NCI-H1930 (cell line): ENCODE data around the gene ABR.
A peak's percentile ranks its signal among the peaks of the same experiment; 100 is the strongest.
"Not testable (repeated sequence)": the region's sequence is repeated elsewhere in the genome, so short reads cannot be mapped to it uniquely, and the experiment has no call there.

Experiments used
- DNase-seq, 2 experiments: peaks; one replicate each; lab custom pipeline; 2025; lab: John Stamatoyannopoulos, UW

The ABR gene

GRCh38 chr17:1120596-1121441 is 59.0 kb downstream of the ABR start:
- no peak for DNase-seq

DNA sequence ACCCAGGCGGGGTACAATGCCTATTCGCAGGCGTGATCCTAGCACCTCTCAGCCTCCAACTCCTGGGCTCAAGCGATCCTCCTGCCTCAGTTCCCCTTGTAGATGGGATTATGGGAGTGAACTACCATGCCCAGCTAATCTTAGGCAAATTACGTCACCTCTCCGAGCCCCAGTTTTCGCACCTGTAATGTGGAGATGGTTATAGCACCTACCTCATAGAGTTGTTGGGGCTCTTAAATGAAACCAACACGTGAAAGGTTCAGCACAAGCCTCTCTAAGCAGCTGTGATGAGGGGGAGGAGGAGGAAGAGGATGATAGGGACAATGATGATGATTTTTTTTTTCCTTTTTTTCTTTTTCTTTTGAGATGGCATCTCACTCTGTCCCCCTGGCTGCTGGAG is 59.9 kb downstream of the ABR start:
- no peak for DNase-seq

GRCh38 chr17:1116602-1117001 is 63.2 kb downstream of the ABR start:
- no peak for DNase-seq

- DNase-seq = no peak
Observed at GRCh38 chr17:1112875-1113274, 66.9 kb downstream of the ABR start.

GRCh38 chr17:1111599-1112443 is 68.0 kb downstream of the ABR start:
- no peak for DNase-seq

- DNase-seq = no peak
Observed at GRCh38 chr17:1110862-1111598, 68.8 kb downstream of the ABR start.

GRCh38 chr17:1110541-1110861 is 69.3 kb downstream of the ABR start:
- no peak for DNase-seq

- peak in 1 of 2 experiments; percentile 58 for DNase-seq
Observed at GRCh38 chr17:1109606-1110540, 69.9 kb downstream of the ABR start.

GRCh38 chr17:1108765-1109605 is 70.8 kb downstream of the ABR start:
- DNase-seq = no peak

GRCh38 chr17:1108478-1108764 is 71.4 kb downstream of the ABR start:
- no peak for DNase-seq

GRCh38 chr17:1107777-1108477 is 71.9 kb downstream of the ABR start:
- no peak for DNase-seq

GRCh38 chr17:1107083-1107776 is 72.6 kb downstream of the ABR start:
- DNase-seq = no peak

GRCh38 chr17:1104222-1104621 is 75.6 kb downstream of the ABR start:
- no peak for DNase-seq

DNA sequence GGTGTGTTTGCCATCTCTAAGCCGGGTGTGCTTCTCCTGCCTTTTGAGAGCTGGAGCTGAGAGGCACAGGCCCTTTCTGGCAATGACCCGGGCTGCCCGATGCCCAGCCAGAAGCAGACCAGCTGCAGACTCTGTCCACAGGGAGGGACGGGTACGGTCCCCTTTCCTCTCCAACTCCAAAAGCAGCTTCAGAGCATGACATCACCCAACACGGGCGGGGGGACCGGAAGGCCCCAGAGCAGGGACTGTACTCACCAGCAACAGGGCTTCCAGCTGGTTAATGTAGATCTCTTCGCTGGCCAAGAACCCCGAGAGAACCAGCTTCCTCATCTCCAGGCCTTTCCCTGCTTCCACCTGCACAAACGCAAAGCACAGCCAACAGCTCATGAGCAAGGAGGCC is 79.4 kb downstream of the ABR start:
- no peak for DNase-seq

GRCh38 chr17:1099242-1099641 is 80.5 kb downstream of the ABR start:
- no peak for DNase-seq

DNA sequence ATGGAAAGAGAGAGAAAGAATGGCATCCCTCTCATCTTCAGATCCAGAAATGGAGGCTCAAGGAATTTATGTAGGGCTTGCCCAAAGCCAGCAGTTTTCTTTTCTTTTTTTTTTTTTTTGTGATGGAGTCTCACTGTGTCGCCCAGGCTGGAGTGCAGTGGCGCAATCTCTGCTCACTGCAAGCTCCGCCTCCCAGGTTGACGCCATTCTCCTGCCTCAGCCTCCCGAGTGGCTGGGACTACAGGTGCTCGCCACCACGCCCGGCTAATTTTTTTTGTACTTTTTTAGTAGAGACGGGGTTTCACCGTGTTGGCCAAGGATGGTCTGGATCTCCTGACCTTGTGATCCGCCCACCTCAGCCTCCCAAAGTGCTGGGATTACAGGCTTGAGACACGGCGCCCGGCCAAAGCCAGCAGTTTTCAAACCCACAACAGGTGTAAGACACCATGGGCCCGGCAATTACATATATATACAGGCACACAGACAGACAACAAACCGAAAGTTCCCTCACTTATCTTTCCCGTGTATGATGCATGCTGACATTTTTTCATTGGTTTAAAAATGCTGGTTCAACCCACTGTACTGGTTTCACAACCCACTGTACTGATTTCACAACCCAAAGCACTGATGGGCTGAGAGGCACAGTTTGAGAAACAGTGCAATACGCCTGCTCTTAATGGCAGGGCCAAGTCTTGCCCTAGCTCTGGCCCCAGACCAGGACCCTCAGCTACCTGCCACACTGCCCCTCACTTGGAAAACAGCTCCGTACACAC is 81.6 kb downstream of the ABR start:
- not testable (repeated sequence) for DNase-seq

DNA sequence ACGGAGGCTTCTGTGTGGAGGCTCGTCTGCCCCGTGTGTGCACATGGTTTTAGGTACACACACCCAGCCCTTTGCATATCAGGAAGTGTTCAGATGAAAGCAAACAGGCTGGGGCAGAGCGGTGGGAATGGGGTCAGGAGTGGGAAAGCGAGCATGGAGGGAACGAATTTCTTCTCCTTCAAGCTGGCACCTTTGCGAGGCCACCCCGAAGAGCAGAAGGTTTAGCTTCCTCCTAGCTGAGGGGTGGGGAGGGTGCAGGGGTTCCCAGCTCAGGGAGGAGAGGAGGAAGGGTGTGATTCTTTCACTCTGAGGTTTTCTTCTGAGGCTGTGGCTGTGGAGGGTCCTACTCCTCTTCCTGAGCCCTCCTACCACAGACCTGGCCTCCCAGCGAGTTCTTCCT is 83.6 kb downstream of the ABR start:
- no peak for DNase-seq

DNA sequence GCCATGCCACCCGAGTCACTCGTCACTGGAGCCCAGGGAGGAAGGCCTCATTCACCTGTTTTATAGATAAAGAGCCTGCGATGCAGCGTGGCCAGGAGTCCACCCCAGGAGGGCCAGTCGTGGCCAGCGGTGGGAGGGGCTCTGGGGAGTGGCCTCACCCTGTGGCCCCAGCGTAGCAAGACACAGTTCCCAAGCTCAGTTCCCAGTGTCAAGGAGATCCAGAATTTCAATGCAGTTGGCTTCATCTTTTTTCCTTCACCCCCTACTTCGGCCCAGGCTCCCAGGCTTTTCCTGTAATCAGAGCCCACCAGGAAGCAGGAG is 84.0 kb downstream of the ABR start:
- DNase-seq = no peak
